Lung (tissue), 12 donors: ENCODE data around the gene SPRR5. TPM values are rescaled to one million over a fixed set of nuclear protein-coding genes. Genes with fewer than 3 reads are reported as not detected.

Experiments
- ATAC-seq: fragments of 200-7000 bp; cut with Tn5 transposase; one replicate; pipeline ENCODE4 v1.9.1; 2020; ENCODE audit warnings: moderate number of reproducible peaks; ENCODE audit not compliant: insufficient read depth, low FRiP score
- DNase-seq, 3 donors: peaks; one replicate each; pipeline ENCODE4 v3.0.0-alpha.2; 2013 to 2017
- H3K27ac ChIP-seq, 2 donors: one replicate each; pipeline ENCODE4 v1.5.1; 2013; ENCODE audit warnings: mild to moderate bottlenecking in 2 of 2, moderate library complexity in 2 of 2, control low read depth in 1 of 2, inconsistent platforms in 1 of 2, low read depth in 1 of 2, low read length in 1 of 2
- H3K27me3 ChIP-seq, 3 donors: one replicate each; pipeline ENCODE4 v1.5.1; 2013; ENCODE audit warnings: low read length in 2 of 3; ENCODE audit not compliant: control insufficient read depth in 3 of 3, insufficient read depth in 3 of 3
- H3K36me3 ChIP-seq, 4 donors: one replicate each; pipeline ENCODE4 v1.5.1; 2013; ENCODE audit warnings: low read length in 4 of 4, mild to moderate bottlenecking in 1 of 4, moderate library complexity in 1 of 4; ENCODE audit not compliant: control insufficient read depth in 4 of 4, insufficient read depth in 4 of 4
- H3K4me1 ChIP-seq, 5 donors: one replicate each; pipeline ENCODE4 v1.5.1; 2013; ENCODE audit warnings: low read length in 5 of 5, mild to moderate bottlenecking in 2 of 5, moderate library complexity in 1 of 5; ENCODE audit not compliant: control insufficient read depth in 5 of 5, insufficient read depth in 5 of 5
- H3K4me3 ChIP-seq: one replicate; pipeline ENCODE4 v1.5.1; 2013; ENCODE audit warnings: mild to moderate bottlenecking, control low read depth, moderate library complexity
- H3K9ac ChIP-seq, 2 donors: one replicate each; pipeline ENCODE4 v1.5.1; 2013; ENCODE audit warnings: low read length in 2 of 2, control low read depth in 1 of 2; ENCODE audit not compliant: insufficient read depth in 1 of 2
- H3K9me3 ChIP-seq, 4 donors: one replicate each; pipeline ENCODE4 v1.5.1; 2013; ENCODE audit warnings: low read length in 3 of 4, mild to moderate bottlenecking in 1 of 4, moderate library complexity in 1 of 4; ENCODE audit not compliant: control insufficient read depth in 4 of 4, insufficient read depth in 3 of 4
- CTCF ChIP-seq: IDR thresholded peaks from 2 replicates; pipeline ENCODE4 v1.5.1; 2012; ENCODE audit warnings: mild to moderate bottlenecking; ENCODE audit errors: control extremely low read depth, extremely low read depth
- WGBS, 2 donors: extraction: QIAGEN DNeasy Blood & Tissue Kit; methylation state at CpG; one replicate each; pipeline ENCODE4 v1.1.7; 2013; 5-methylcytosine and 5-hydroxymethylcytosine counted together
- polyA plus RNA-seq, 2 donors: library from polyadenylated mRNA; stranded (reverse); fragments of 200-250 nt; gene quantifications; one replicate each; pipeline ENCODE4 v1.2.1, GENCODE V29; 2013
- total RNA-seq, 2 donors: library from RNA; depleted of rRNA in 1 of 2; stranded (reverse); fragments of >200 nt in 1 of 2; gene quantifications; one replicate each; pipeline ENCODE4 v1.2.1, GENCODE V29; 2014 to 2021
- donor health status: control.
- donor health status: control.
- donor health status: Bipolar disorder and iron deficiency.
- donor health status: healthy.
- donor health status: DM: yes; HTN: yes; CAD: no.

SPRR5 gene
- total and polyA plus RNA-seq, 4 donors: 0.05 TPM; not detected in 3

- DNase-seq (peak in 2 of 3 donors; percentile 2 to 4), ATAC-seq (no peak)
- no peaks in the 10 kb centered on the region for H3K27me3 ChIP-seq
- H3K9me3 ChIP-seq: peaks cover 0 to under 1% (median 0%) of the 10 kb centered on the region in 4 donors
- H3K9ac ChIP-seq: no peak overlapping the region
- no peaks in the 10 kb centered on the region for H3K36me3 ChIP-seq
- H3K4me1 ChIP-seq: no peaks in the 10 kb centered on the region
- 76 to 81% methylated on average over 5 of the region's 5 CpGs for WGBS, 2 donors
- TF ChIP-seq CTCF: no peak
- H3K4me3 ChIP-seq: no peak overlapping the region
- H3K27ac ChIP-seq: no peak overlapping the region
Observed at GRCh38 chr1:152901631-152902030, 45.4 kb upstream of the SPRR5 start.

GRCh38 chr1:152902636-152903035, 44.4 kb upstream of the SPRR5 start:
- Histone ChIP-seq H3K9me3 (no peaks in the 10 kb centered on the region), H3K9ac (no peak overlapping the region), H3K27ac (no peak overlapping the region), H3K27me3 (no peaks in the 10 kb centered on the region), H3K36me3 (no peaks in the 10 kb centered on the region), H3K4me1 (no peaks in the 10 kb centered on the region), H3K4me3 (no peak overlapping the region)
- TF ChIP-seq CTCF: no peak
- WGBS, 2 donors: 67 to 74% methylated on average over 4 of the region's 4 CpGs
- DNase-seq: no peak
- ATAC-seq: no peak

- no peak for TF ChIP-seq CTCF
- ATAC-seq: no peak
- 80 to 81% methylated on average over 7 of the region's 7 CpGs for WGBS, 2 donors
- DNase-seq: no peak
- H3K36me3 ChIP-seq: no peaks in the 10 kb centered on the region
- no peak overlapping the region for H3K9ac ChIP-seq
- no peak overlapping the region for H3K4me3 ChIP-seq
- H3K27me3 ChIP-seq: no peaks in the 10 kb centered on the region
- H3K9me3 ChIP-seq: no peaks in the 10 kb centered on the region
- H3K27ac ChIP-seq: no peak overlapping the region
- H3K4me1 ChIP-seq: no peaks in the 10 kb centered on the region
Observed at GRCh38 chr1:152904688-152905440, 42.1 kb upstream of the SPRR5 start.
